Ectodermal cell (in vitro differentiated cells): Measurements from ENCODE around the gene ADGRL1. TPM values are rescaled to one million over a fixed set of nuclear protein-coding genes. Genes with fewer than 3 reads are reported as not detected.
"Not testable (repeated sequence)": the region's sequence is repeated elsewhere in the genome, so short reads cannot be mapped to it uniquely, and the experiment has no call there.

Experiments used
- H3K27ac ChIP-seq: 2 replicates; pipeline ENCODE4 v1.7.0; 2013; ENCODE audit warnings: mild to moderate bottlenecking, low read depth, low read length; ENCODE audit not compliant: insufficient read depth, poor library complexity, severe bottlenecking
- H3K27me3 ChIP-seq: 2 replicates; pipeline ENCODE4 v1.7.0; 2013; ENCODE audit warnings: mild to moderate bottlenecking, low read length; ENCODE audit not compliant: insufficient read depth, control insufficient read depth, poor library complexity, severe bottlenecking
- H3K36me3 ChIP-seq: one replicate; pipeline ENCODE4 v1.7.0; 2013; ENCODE audit warnings: low read length; ENCODE audit not compliant: control insufficient read depth, insufficient read depth
- H3K4me1 ChIP-seq: one replicate; pipeline ENCODE4 v1.7.0; 2013; ENCODE audit warnings: low read length; ENCODE audit not compliant: control insufficient read depth, insufficient read depth
- H3K4me3 ChIP-seq: 2 replicates; pipeline ENCODE4 v1.7.0; 2013; ENCODE audit warnings: low read depth, low read length, control low read depth; ENCODE audit not compliant: insufficient read depth
- H3K9me3 ChIP-seq: 2 replicates; pipeline ENCODE4 v1.7.0; 2013; ENCODE audit warnings: mild to moderate bottlenecking, low read length, moderate library complexity; ENCODE audit not compliant: control insufficient read depth
- WGBS, 2 experiments: methylation state at CpG; one replicate each; pipeline ENCODE4 v1.1.7; 2013; ENCODE audit warnings: missing lambda C conversion rate in 2 of 2; 5-methylcytosine and 5-hydroxymethylcytosine counted together
- polyA plus RNA-seq, 4 experiments: library from polyadenylated mRNA; stranded (reverse); fragments of 50-300 nt; gene quantifications; one replicate each; pipeline ENCODE4 v1.2.3, GENCODE V29; 2013

Gene ADGRL1
- polyA plus RNA-seq (2013, experiment 1 of 4) = 80.2 TPM
- 94.8 TPM for polyA plus RNA-seq (2013, experiment 2 of 4)
- 68.7 TPM for polyA plus RNA-seq (2013, experiment 3 of 4)
- 78.3 TPM for polyA plus RNA-seq (2013, experiment 4 of 4)

DNA sequence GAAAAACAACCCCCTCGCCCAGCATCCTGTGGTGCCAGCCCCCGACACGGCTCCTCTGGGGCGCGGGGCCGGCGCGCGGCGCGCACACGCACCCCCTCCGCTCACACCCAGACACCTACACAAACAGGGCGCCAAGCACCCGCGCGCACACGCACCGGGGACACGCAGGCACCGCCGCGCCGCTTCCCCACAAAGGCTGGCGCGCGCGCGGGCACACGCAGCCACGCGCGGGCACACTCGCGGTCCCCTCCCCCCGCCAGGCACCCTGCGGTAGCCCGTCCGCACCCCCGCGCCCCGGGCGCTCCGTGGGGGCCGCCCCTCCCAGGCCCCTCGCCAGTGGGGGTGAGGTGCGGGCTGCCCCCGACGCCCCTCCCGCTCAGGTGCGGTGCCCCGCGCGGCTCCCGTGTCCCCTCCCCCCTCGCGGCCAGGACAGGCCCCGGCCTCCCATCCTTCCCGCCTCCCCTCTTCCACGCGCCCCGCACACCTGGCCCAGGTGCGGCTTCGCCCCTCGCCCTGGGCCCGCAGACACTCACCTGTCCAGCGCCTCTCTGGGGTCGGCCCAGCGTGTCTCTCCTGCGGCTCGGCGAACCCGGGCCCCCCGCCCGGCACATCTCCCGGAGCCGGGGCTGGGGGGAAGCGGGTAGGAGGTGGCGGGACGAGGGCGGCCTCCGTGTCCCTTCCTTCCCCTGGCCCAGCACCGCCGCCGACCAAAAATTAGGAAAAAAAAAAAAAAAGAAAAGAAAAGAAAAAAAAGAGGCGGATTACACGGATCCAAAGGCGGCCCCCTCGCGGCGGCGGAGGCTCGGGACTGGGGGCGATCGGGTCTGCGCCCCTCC, at the start of gene ADGRL1:
Gene ADGRL1 (minus strand): TSS at position 718 of the 836 bp plus-strand sequence. CDS start 22,567 bp downstream, outside the sequence.
- not testable (repeated sequence) for H3K9me3 ChIP-seq, H3K4me1 ChIP-seq, H3K36me3 ChIP-seq, H3K27me3 ChIP-seq
- H3K4me3 ChIP-seq = peak within 1 kb of the TSS; percentile 66
- WGBS, 2 experiments = 0% methylated on average over 93 to 96 of the region's 96 CpGs
- H3K27ac ChIP-seq = peak within 1 kb of the TSS; percentile 93

DNA sequence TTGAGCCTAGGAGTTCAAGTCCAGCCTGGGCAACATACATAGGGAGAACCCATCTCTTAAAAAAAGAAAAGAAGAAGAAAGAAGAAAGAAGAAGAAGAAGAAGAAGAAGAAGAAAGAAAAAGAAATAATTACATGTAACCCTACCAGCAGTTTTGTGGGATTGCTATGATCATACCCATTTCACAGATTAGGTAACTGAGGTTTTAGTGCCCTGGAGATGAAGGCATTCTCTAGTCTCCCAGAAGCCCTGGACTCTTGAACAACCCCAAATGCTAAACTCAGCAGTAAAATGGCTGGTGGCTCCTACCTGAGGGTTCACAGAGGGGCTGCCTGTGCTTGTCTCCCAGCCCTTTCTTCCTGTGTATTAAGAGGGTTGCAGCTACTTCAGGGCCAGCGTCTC, 49.3 kb upstream of the ADGRL1 start:
- not testable (repeated sequence) for H3K4me3 ChIP-seq, H3K36me3 ChIP-seq, H3K27me3 ChIP-seq, H3K9me3 ChIP-seq, H3K27ac ChIP-seq, H3K4me1 ChIP-seq
- 75 to 84% methylated on average over 1 of the region's 1 CpG for WGBS, 2 experiments

GRCh38 chr19:14253822-14254599, 48.0 kb upstream of the ADGRL1 start:
- not testable (repeated sequence) for H3K9me3 ChIP-seq, H3K4me3 ChIP-seq, H3K4me1 ChIP-seq, H3K27ac ChIP-seq, H3K36me3 ChIP-seq, H3K27me3 ChIP-seq
- WGBS, 2 experiments = 19 to 22% methylated on average over 15 to 19 of the region's 19 CpGs

DNA sequence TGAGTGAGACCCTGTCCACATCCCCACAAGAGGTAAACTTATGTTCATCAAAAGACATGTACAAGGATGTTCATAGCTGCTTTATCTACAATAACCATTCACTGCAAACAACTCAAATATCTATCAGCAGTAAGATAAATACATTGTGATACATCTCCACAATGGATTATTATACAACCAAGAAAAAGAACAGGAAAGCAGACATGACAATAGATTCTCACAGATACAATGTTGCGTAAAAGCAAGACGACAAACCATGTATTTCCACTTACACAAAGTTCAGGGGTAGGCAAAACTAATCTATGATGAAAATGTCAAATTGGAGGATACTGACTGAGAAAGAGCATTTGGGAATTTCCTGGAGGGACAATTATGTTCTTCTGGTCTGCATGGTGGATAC, 46.2 kb upstream of the ADGRL1 start:
- H3K4me1 ChIP-seq, H3K9me3 ChIP-seq, H3K36me3 ChIP-seq, H3K4me3 ChIP-seq, H3K27me3 ChIP-seq, H3K27ac ChIP-seq: not testable (repeated sequence)
- WGBS, 2 experiments = 90 to 100% methylated on average over 2 of the region's 2 CpGs

DNA sequence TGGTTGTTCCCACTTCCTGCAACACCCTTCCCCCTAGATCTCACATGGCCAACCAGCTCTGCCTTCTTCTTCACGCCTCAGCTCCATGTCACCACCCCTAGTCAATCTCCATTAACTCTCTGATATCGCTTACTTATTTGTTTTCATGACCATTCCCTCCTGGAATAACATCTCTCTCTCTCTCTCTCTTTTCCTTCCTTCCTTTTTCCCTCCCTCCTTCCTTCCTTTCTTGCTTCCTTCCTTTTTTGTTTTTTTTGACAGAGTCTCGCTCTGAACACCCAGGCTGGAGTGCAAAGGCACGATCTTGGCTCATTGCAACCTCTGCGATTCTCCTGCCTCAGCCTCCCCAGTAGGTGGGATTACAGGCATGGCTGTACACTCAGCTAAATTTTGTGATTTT, 44.9 kb upstream of the ADGRL1 start:
- WGBS, 2 experiments = 89 to 92% methylated on average over 5 of the region's 5 CpGs
- no peaks in the 10 kb centered on the region for H3K9me3 ChIP-seq

GRCh38 chr19:14250315-14250714, 44.3 kb upstream of the ADGRL1 start:
- H3K36me3 ChIP-seq, H3K27me3 ChIP-seq, H3K27ac ChIP-seq, H3K4me3 ChIP-seq, H3K4me1 ChIP-seq, H3K9me3 ChIP-seq: not testable (repeated sequence)
- 91 to 93% methylated on average over 10 of the region's 10 CpGs for WGBS, 2 experiments

More for the DNA sequence above, 44.9 kb upstream of the ADGRL1 start:
- Histone ChIP-seq H3K4me3 (no peak overlapping the region), H3K27me3 (no peaks in the 10 kb centered on the region), H3K36me3 (no peaks in the 10 kb centered on the region), H3K27ac (no peak overlapping the region), H3K4me1 (no peaks in the 10 kb centered on the region)

- not testable (repeated sequence) for H3K27ac ChIP-seq, H3K4me3 ChIP-seq, H3K9me3 ChIP-seq, H3K27me3 ChIP-seq, H3K36me3 ChIP-seq, H3K4me1 ChIP-seq
- WGBS, 2 experiments = 64 to 76% methylated on average over 2 of the region's 2 CpGs
These were observed 43.9 kb upstream of the ADGRL1 start for GRCh38 chr19:14249891-14250290.

GRCh38 chr19:14249012-14249754, 43.2 kb upstream of the ADGRL1 start:
- not testable (repeated sequence) for H3K27me3 ChIP-seq, H3K4me1 ChIP-seq, H3K36me3 ChIP-seq, H3K9me3 ChIP-seq
- WGBS, 2 experiments = 1 to 2% methylated on average over 28 to 37 of the region's 39 CpGs
- Histone ChIP-seq H3K4me3 (peak overlapping the region; percentile 43), H3K27ac (peak overlapping the region; percentile 95)

- Histone ChIP-seq H3K27me3 (no peaks in the 10 kb centered on the region), H3K9me3 (no peaks in the 10 kb centered on the region), H3K4me1 (no peaks in the 10 kb centered on the region), H3K4me3 (peak overlapping the region; percentile 43), H3K27ac (peak overlapping the region; percentile 95), H3K36me3 (no peaks in the 10 kb centered on the region)
- 0 to 1% methylated on average over 20 of the region's 20 CpGs for WGBS, 2 experiments
These were observed 42.6 kb upstream of the ADGRL1 start for GRCh38 chr19:14248578-14249011.
